ENCODE results near the gene MAN2A2. TPM values are rescaled to one million over a fixed set of nuclear protein-coding genes. Genes with fewer than 3 reads are reported as not detected.
"Not testable (repeated sequence)": the region's sequence is repeated elsewhere in the genome, so short reads cannot be mapped to it uniquely, and the experiment has no call there.

Gene MAN2A2
- total and polyA plus RNA-seq, 2 donors (not counting 3 experiments of a cell fraction or from before 2014, with no cell fraction given): 60.9 to 77.7 TPM

DNA sequence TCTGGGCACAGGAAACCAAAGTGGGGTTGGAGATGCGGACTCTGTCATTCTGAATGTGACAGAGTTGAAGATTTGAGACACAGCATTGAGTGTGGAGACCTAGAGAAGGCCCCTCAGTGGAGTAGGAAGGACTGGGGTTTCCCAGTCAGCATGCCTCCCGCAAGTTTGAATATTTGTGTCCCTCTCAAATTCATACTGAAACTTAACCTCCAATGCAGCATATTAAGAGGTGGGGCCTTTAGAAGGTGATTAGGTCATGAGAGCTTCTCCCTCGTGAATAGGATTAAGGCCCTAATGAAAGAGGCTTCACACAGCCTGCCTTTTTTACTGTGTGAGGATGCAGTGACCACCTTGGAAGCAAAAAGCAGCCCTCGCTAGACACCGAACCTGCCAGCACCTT lies 21.3 kb downstream of the MAN2A2 start:
- Histone ChIP-seq H3K4me2 (ENCODE audit: insufficient read depth, low read length) (no peak overlapping the region), H3K4me3 (replicated peaks in 1 of 3; ENCODE audit: insufficient read depth in 1 of 3, low read depth in 1 of 3, low read length in 3 of 3) (no peak overlapping the region), H3K4me1 (ENCODE audit: control insufficient read depth, extremely low read depth, insufficient read depth, low read length) (no peaks in the 10 kb centered on the region), H3K27me3 (ENCODE audit: control insufficient read depth in 2 of 2, insufficient read depth in 2 of 2, low read length in 2 of 2) (no peaks in the 10 kb centered on the region), H3K79me2 (ENCODE audit: control insufficient read depth, insufficient read depth, low read length) (no peaks in the 10 kb centered on the region), H4K20me1 (replicated peaks; ENCODE audit: control insufficient read depth, extremely low read depth, insufficient read depth, low read length) (no peaks in the 10 kb centered on the region), H2AFZ (ENCODE audit: low read depth, low read length) (no peak overlapping the region), H3K9me3 (replicated peaks; ENCODE audit: control insufficient read depth, insufficient read depth, low read length) (no peaks in the 10 kb centered on the region), H3K27ac (ENCODE audit: insufficient read depth, low read depth, low read length) (no peak overlapping the region), H3K9ac (replicated peaks; ENCODE audit: extremely low read depth, insufficient read depth, low read length) (no peak overlapping the region), H3K9me1 (replicated peaks; ENCODE audit: control insufficient read depth, extremely low read depth, insufficient read depth, low read length) (no peaks in the 10 kb centered on the region), H3K36me3 (ENCODE audit: control insufficient read depth in 2 of 2, extremely low read depth in 1 of 2, insufficient read depth in 2 of 2, low read length in 2 of 2) (peaks cover 0 to 11% of the 10 kb centered on the region in 2 experiments)
- no peak for TF ChIP-seq POLR2AphosphoS5 (IDR thresholded peaks at IDR 0.05; ENCODE audit: insufficient read depth, low read depth, low read length)
- TF ChIP-seq, protein P1, sequence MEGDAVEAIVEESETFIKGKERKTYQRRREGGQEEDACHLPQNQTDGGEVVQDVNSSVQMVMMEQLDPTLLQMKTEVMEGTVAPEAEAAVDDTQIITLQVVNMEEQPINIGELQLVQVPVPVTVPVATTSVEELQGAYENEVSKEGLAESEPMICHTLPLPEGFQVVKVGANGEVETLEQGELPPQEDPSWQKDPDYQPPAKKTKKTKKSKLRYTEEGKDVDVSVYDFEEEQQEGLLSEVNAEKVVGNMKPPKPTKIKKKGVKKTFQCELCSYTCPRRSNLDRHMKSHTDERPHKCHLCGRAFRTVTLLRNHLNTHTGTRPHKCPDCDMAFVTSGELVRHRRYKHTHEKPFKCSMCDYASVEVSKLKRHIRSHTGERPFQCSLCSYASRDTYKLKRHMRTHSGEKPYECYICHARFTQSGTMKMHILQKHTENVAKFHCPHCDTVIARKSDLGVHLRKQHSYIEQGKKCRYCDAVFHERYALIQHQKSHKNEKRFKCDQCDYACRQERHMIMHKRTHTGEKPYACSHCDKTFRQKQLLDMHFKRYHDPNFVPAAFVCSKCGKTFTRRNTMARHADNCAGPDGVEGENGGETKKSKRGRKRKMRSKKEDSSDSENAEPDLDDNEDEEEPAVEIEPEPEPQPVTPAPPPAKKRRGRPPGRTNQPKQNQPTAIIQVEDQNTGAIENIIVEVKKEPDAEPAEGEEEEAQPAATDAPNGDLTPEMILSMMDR (IDR thresholded peaks at IDR 0.05; ENCODE audit: extremely low read depth in 1 of 2, insufficient read depth in 1 of 2, low read depth in 1 of 2, low read length in 2 of 2): no peak
- TF ChIP-seq, protein P2, sequence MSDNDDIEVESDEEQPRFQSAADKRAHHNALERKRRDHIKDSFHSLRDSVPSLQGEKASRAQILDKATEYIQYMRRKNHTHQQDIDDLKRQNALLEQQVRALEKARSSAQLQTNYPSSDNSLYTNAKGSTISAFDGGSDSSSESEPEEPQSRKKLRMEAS (IDR thresholded peaks at IDR 0.05; ENCODE audit: insufficient read depth, insufficient read length): no peak
- TF ChIP-seq POLR2A (IDR thresholded peaks at IDR 0.05; ENCODE audit: low read depth, low read length): no peak
- no peak for TF ChIP-seq EZH2 (IDR thresholded peaks at IDR 0.05; ENCODE audit: borderline replicate concordance, low read depth, low read length, severe bottlenecking)
- no peak for TF ChIP-seq GATA2 (IDR thresholded peaks at IDR 0.05; ENCODE audit: insufficient read depth, insufficient read length, low read depth, low read length)
- TF ChIP-seq JUN (IDR thresholded peaks at IDR 0.05; ENCODE audit: borderline replicate concordance, insufficient read depth, insufficient read length, low read depth): no peak
- no peak for TF ChIP-seq MYC (IDR thresholded peaks at IDR 0.05; ENCODE audit: low read depth, low read length)
- TF ChIP-seq FOS (IDR thresholded peaks at IDR 0.05; ENCODE audit: borderline replicate concordance, insufficient read depth, low read length): no peak
- BruUV-seq (replicated peaks): no TSS peak
- intact Hi-C loops (cut with micrococcal nuclease): no loop called here
- dilution Hi-C loops (cut with MboI; ENCODE audit: extremely low pct_ligation_motif_present, low sequenced_read_pairs): no loop called here
- ChIA-PET POLR2A (no interaction called here), CTCF (no interaction called here)
- DNase-seq (ENCODE audit: low read depth, low spot score) (no peak), FAIRE-seq (no peak)

DNA sequence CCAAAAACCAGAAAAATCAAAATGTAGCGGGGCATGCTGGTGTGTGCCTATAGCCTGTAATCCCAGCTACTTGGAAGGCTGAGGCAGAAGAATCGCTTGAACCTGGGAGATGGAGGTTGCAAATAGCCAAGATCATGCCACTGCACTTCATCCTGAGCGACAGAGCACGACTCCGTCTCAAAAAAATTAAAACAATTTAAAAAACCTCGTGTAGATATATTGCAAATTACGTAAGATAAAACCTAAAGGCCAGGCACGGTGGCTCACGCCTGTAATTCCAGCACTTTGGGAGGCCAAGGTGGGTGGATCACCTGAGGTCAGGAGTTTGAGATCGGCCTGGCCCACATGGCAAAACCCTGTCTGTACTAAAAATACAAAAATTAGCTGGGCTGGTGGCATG lies 23.7 kb downstream of the MAN2A2 start:
- H3K79me2 ChIP-seq (ENCODE audit: control insufficient read depth, insufficient read depth, low read length); H3K4me2 ChIP-seq (ENCODE audit: insufficient read depth, low read length); H3K27me3 ChIP-seq (ENCODE audit: control insufficient read depth in 2 of 2, insufficient read depth in 2 of 2, low read length in 2 of 2); intact Hi-C loops (cut with micrococcal nuclease); H3K27ac ChIP-seq (ENCODE audit: insufficient read depth, low read depth, low read length); dilution Hi-C loops (cut with MboI; ENCODE audit: extremely low pct_ligation_motif_present, low sequenced_read_pairs); H4K20me1 ChIP-seq (replicated peaks; ENCODE audit: control insufficient read depth, extremely low read depth, insufficient read depth, low read length); BruUV-seq (replicated peaks); H3K9ac ChIP-seq (replicated peaks; ENCODE audit: extremely low read depth, insufficient read depth, low read length); H3K36me3 ChIP-seq (ENCODE audit: control insufficient read depth in 2 of 2, extremely low read depth in 1 of 2, insufficient read depth in 2 of 2, low read length in 2 of 2); H2AFZ ChIP-seq (ENCODE audit: low read depth, low read length); FAIRE-seq; DNase-seq (ENCODE audit: low read depth, low spot score); H3K9me1 ChIP-seq (replicated peaks; ENCODE audit: control insufficient read depth, extremely low read depth, insufficient read depth, low read length); H3K4me3 ChIP-seq (replicated peaks in 1 of 3; ENCODE audit: insufficient read depth in 1 of 3, low read depth in 1 of 3, low read length in 3 of 3); H3K9me3 ChIP-seq (replicated peaks; ENCODE audit: control insufficient read depth, insufficient read depth, low read length); POLR2A ChIA-PET: not testable (repeated sequence)
- H3K4me1 ChIP-seq (ENCODE audit: control insufficient read depth, extremely low read depth, insufficient read depth, low read length): peaks cover 12% of the 10 kb centered on the region
- CTCF ChIA-PET: interaction anchor here (1.5 kb wide), 1 partner anchor 8 kb away, joined by 7 read pairs; the partner anchor contains the start of gene UNC45A

DNA sequence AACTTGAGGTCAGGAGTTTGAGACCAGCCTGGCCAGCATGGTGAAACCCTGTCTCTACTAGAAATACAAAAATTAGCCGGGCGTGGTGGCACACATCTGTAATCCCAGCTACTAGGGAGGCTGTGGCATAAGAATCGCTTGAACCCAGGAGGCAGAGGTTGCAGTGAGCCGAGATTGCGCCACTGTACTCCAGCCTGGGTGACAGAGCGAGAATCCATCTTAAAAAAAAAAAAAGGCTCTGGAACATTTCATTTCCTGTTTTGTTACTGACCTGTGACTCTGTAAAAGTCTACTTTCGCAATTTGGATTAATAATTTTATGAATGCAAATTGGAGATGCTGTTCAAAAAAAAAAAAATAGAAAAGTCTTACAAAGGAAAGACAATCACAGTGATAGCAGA lies 25.0 kb downstream of the MAN2A2 start:
- dilution Hi-C loops (cut with MboI; ENCODE audit: extremely low pct_ligation_motif_present, low sequenced_read_pairs); CTCF ChIA-PET; H4K20me1 ChIP-seq (replicated peaks; ENCODE audit: control insufficient read depth, extremely low read depth, insufficient read depth, low read length); H3K27ac ChIP-seq (ENCODE audit: insufficient read depth, low read depth, low read length); H3K79me2 ChIP-seq (ENCODE audit: control insufficient read depth, insufficient read depth, low read length); H3K27me3 ChIP-seq (ENCODE audit: control insufficient read depth in 2 of 2, insufficient read depth in 2 of 2, low read length in 2 of 2); POLR2A ChIA-PET; H3K9me3 ChIP-seq (replicated peaks; ENCODE audit: control insufficient read depth, insufficient read depth, low read length); H3K36me3 ChIP-seq (ENCODE audit: control insufficient read depth in 2 of 2, extremely low read depth in 1 of 2, insufficient read depth in 2 of 2, low read length in 2 of 2); BruUV-seq (replicated peaks); FAIRE-seq; intact Hi-C loops (cut with micrococcal nuclease); DNase-seq (ENCODE audit: low read depth, low spot score); H3K9ac ChIP-seq (replicated peaks; ENCODE audit: extremely low read depth, insufficient read depth, low read length); H3K9me1 ChIP-seq (replicated peaks; ENCODE audit: control insufficient read depth, extremely low read depth, insufficient read depth, low read length); H3K4me3 ChIP-seq (replicated peaks in 1 of 3; ENCODE audit: insufficient read depth in 1 of 3, low read depth in 1 of 3, low read length in 3 of 3); H2AFZ ChIP-seq (ENCODE audit: low read depth, low read length); H3K4me2 ChIP-seq (ENCODE audit: insufficient read depth, low read length): not testable (repeated sequence)
- H3K4me1 ChIP-seq (ENCODE audit: control insufficient read depth, extremely low read depth, insufficient read depth, low read length): peaks cover 15% of the 10 kb centered on the region
